ENCODE results near the gene HK1. TPM values are rescaled to one million over a fixed set of nuclear protein-coding genes. Genes with fewer than 3 reads are reported as not detected.

The HK1 gene
- total and polyA plus RNA-seq, 2 of the 13 experiments (the other 11 are each of a cell fraction or from before 2014, with no cell fraction given): 0.29 to 1.5 TPM

GRCh38 chr10:69392481-69393000 lies 114.2 kb downstream of the HK1 start (continued):
- no peak for TF ChIP-seq ZNF766 (CRISPR knock-in tag; IDR thresholded peaks at IDR 0.05; ENCODE audit: borderline replicate concordance)
- TF ChIP-seq, protein P1, sequence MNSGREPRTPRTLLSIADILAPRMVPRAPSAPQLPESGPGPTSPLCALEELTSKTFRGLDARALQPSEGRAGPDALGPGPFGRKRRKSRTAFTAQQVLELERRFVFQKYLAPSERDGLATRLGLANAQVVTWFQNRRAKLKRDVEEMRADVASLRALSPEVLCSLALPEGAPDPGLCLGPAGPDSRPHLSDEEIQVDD (CRISPR knock-in tag; IDR thresholded peaks at IDR 0.05; ENCODE audit: borderline replicate concordance): no peak
- TF ChIP-seq MLX (CRISPR knock-in tag; IDR thresholded peaks at IDR 0.05): no peak
- TF ChIP-seq ZBTB38 (CRISPR knock-in tag; IDR thresholded peaks at IDR 0.05): 0 out of 2 replicates have a peak, but pooled peaks have one; percentile 34
- TF ChIP-seq U2AF1 (optimal IDR thresholded peaks at IDR 0.05; ENCODE audit: low read depth, low read length): no peak
- no peak for TF ChIP-seq SRSF4 (IDR thresholded peaks at IDR 0.05; ENCODE audit: low read depth, low read length, poor library complexity, severe bottlenecking)
- TF ChIP-seq, protein P2, sequence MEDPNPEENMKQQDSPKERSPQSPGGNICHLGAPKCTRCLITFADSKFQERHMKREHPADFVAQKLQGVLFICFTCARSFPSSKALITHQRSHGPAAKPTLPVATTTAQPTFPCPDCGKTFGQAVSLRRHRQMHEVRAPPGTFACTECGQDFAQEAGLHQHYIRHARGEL (CRISPR knock-in tag; IDR thresholded peaks at IDR 0.05): no peak
- TF ChIP-seq ATF1 (CRISPR knock-in tag; IDR thresholded peaks at IDR 0.05): no peak
- TF ChIP-seq HNF1B (CRISPR knock-in tag; IDR thresholded peaks at IDR 0.05): no peak
- TF ChIP-seq RAD21 (CRISPR knock-in tag; IDR thresholded peaks at IDR 0.05): peak; percentile 94
- TF ChIP-seq GABPA (IDR thresholded peaks at IDR 0.05; ENCODE audit: low read depth, low read length): no peak
- no peak for TF ChIP-seq GABPA (CRISPR knock-in tag; IDR thresholded peaks at IDR 0.05; ENCODE audit: low read depth)
- TF ChIP-seq SRY (CRISPR knock-in tag; IDR thresholded peaks at IDR 0.05): no peak

Measured in HepG2 (cell line).